WTC11 (cell line): ENCODE data around the gene AASDHPPT.

Experiments used
- ATF2 ChIP-seq: sonication (generic); formaldehyde crosslinking; IDR thresholded peaks from 2 replicates; pipeline ENCODE4 v1.8.1; 2022; ENCODE audit warnings: low read depth, missing genetic modification reagents, borderline replicate concordance
- CREM ChIP-seq: sonication (generic); formaldehyde crosslinking; IDR thresholded peaks from 2 replicates; pipeline ENCODE4 v1.8.1; 2022; ENCODE audit warnings: mild to moderate bottlenecking, missing genetic modification reagents, moderate library complexity
- CTCF ChIP-seq: fragments of 200-600 bp; IDR thresholded peaks from 2 replicates; pipeline ENCODE4 v1.8.0; 2022; ENCODE audit warnings: antibody characterized with exemption
- JUN ChIP-seq: sonication (generic); formaldehyde crosslinking; IDR thresholded peaks from 2 replicates; pipeline ENCODE4 v1.8.0; 2023; ENCODE audit warnings: mild to moderate bottlenecking, missing genetic modification reagents
- KAT7 ChIP-seq: sonication (generic); formaldehyde crosslinking; IDR thresholded peaks from 2 replicates; pipeline ENCODE4 v1.8.1; 2023; ENCODE audit warnings: missing genetic modification reagents, mild to moderate bottlenecking, borderline replicate concordance
- MAX ChIP-seq: sonication (generic); formaldehyde crosslinking; IDR thresholded peaks from 2 replicates; pipeline ENCODE4 v1.8.0; 2022; ENCODE audit warnings: mild to moderate bottlenecking, missing genetic modification reagents
- NFE2L1 ChIP-seq: sonication (generic); formaldehyde crosslinking; IDR thresholded peaks from 2 replicates; pipeline ENCODE4 v1.8.1; 2023; ENCODE audit warnings: missing genetic modification reagents
- PREB ChIP-seq: sonication (generic); formaldehyde crosslinking; IDR thresholded peaks from 2 replicates; pipeline ENCODE4 v1.8.1; 2022; ENCODE audit warnings: mild to moderate bottlenecking, missing genetic modification reagents, moderate library complexity, borderline replicate concordance
- SMAD3 ChIP-seq: sonication (generic); formaldehyde crosslinking; IDR thresholded peaks from 2 replicates; pipeline ENCODE4 v1.8.0; 2022; ENCODE audit warnings: missing genetic modification reagents, mild to moderate bottlenecking, borderline replicate concordance
- TCF7 ChIP-seq: sonication (generic); formaldehyde crosslinking; IDR thresholded peaks from 2 replicates; pipeline ENCODE4 v1.8.0; 2022; ENCODE audit warnings: mild to moderate bottlenecking, low read depth, missing genetic modification reagents, moderate library complexity
- TP53 ChIP-seq: sonication (generic); formaldehyde crosslinking; IDR thresholded peaks from 2 replicates; pipeline ENCODE4 v1.8.1; 2023; ENCODE audit warnings: mild to moderate bottlenecking, missing genetic modification reagents
- ZNF138 ChIP-seq: sonication (generic); formaldehyde crosslinking; conservative IDR thresholded peaks from 2 replicates; pipeline ENCODE4 v1.8.1; 2022; ENCODE audit warnings: mild to moderate bottlenecking, moderate library complexity, missing genetic modification reagents

- no peak for TF ChIP-seq MAX
- TF ChIP-seq CTCF: peak; percentile 75
- TF ChIP-seq TCF7 (CRISPR knock-in tag): no peak
- TF ChIP-seq SMAD3: no peak
- TF ChIP-seq TP53 (CRISPR knock-in tag): no peak
- no peak for TF ChIP-seq NFE2L1 (CRISPR knock-in tag)
- no peak for TF ChIP-seq ZNF138
- TF ChIP-seq KAT7 (CRISPR knock-in tag): no peak
- TF ChIP-seq PREB (CRISPR knock-in tag): no peak
- no peak for TF ChIP-seq JUN (CRISPR knock-in tag)
- no peak for TF ChIP-seq ATF2 (CRISPR knock-in tag)
- no peak for TF ChIP-seq CREM (CRISPR knock-in tag)
These were observed 10.5 kb downstream of the AASDHPPT start for GRCh38 chr11:106087815-106088435.
